CD14-positive monocyte (primary cell): ENCODE measurements around the gene CDC42EP3. TPM values are rescaled to one million over a fixed set of nuclear protein-coding genes. Genes with fewer than 3 reads are reported as not detected.

Source experiments
- DNase-seq, 3 donors: peaks; one replicate each; pipeline ENCODE4 v3.0.0-alpha.2; 2011 to 2022
- H2AFZ ChIP-seq: 2 replicates; pipeline ENCODE4 v1.6.0; 2012; ENCODE audit warnings: mild to moderate bottlenecking, low read depth, low read length, inconsistent platforms; ENCODE audit not compliant: insufficient read depth, poor library complexity, severe bottlenecking
- H3K27ac ChIP-seq, 2 donors: 1 replicate in 1 of 2; 2 replicates in 1 of 2; pipeline ENCODE4 v1.5.1; 2012 to 2013; ENCODE audit warnings: low read length in 2 of 2, control low read depth in 1 of 2, inconsistent platforms in 1 of 2, low read depth in 1 of 2, mild to moderate bottlenecking in 1 of 2
- H3K27me3 ChIP-seq, 2 donors: one replicate each; pipeline versions ENCODE4 v1.6.0 to v1.6.1; 2011 to 2013; ENCODE audit warnings: low read length in 2 of 2; ENCODE audit not compliant: control insufficient read depth in 2 of 2, insufficient read depth in 2 of 2
- H3K36me3 ChIP-seq, 2 donors: replicated peaks in 1 of 2; 1 replicate in 1 of 2; 2 replicates in 1 of 2; pipeline versions ENCODE4 v1.5.1 to v1.6.1; 2012 to 2013; ENCODE audit warnings: low read length in 2 of 2, control low read depth in 1 of 2, inconsistent platforms in 1 of 2, mild to moderate bottlenecking in 1 of 2; ENCODE audit not compliant: insufficient read depth in 2 of 2, control insufficient read depth in 1 of 2
- H3K4me1 ChIP-seq, 2 donors: 1 replicate in 1 of 2; 2 replicates in 1 of 2; pipeline versions ENCODE4 v1.5.1 to v1.6.1; 2012 to 2013; ENCODE audit warnings: low read length in 2 of 2, control low read depth in 1 of 2, inconsistent platforms in 1 of 2, mild to moderate bottlenecking in 1 of 2, moderate library complexity in 1 of 2; ENCODE audit not compliant: insufficient read depth in 2 of 2, control insufficient read depth in 1 of 2
- H3K4me2 ChIP-seq: replicated peaks from 2 replicates; pipeline ENCODE3; 2012; ENCODE audit warnings: low read length, moderate library complexity, mild to moderate bottlenecking; ENCODE audit not compliant: poor library complexity, severe bottlenecking; ENCODE audit errors: extremely low read depth
- H3K4me3 ChIP-seq, 3 experiments: fragments of 200-600 bp in 1 of 3; sonication (generic) in 1 of 3; replicated peaks in 1 of 3; 1 replicate in 2 of 3; 2 replicates in 1 of 3; pipeline ENCODE4 v1.5.1; 2011 to 2013; ENCODE audit warnings: low read length in 3 of 3, mild to moderate bottlenecking in 3 of 3, control low read depth in 2 of 3, low read depth in 2 of 3, inconsistent platforms in 1 of 3, moderate library complexity in 1 of 3
- H3K79me2 ChIP-seq: 2 replicates; pipeline ENCODE4 v1.6.0; 2012; ENCODE audit warnings: mild to moderate bottlenecking, control low read depth, inconsistent platforms, low read length, moderate library complexity; ENCODE audit not compliant: insufficient read depth
- H3K9ac ChIP-seq: 2 replicates; pipeline ENCODE4 v1.6.0; 2017; ENCODE audit warnings: low read length, mild to moderate bottlenecking; ENCODE audit not compliant: insufficient read depth, poor library complexity, severe bottlenecking
- H3K9me3 ChIP-seq, 2 donors: replicated peaks in 1 of 2; 1 replicate in 1 of 2; 2 replicates in 1 of 2; pipeline versions ENCODE4 v1.5.1 to v1.6.1; 2012 to 2013; ENCODE audit warnings: low read length in 2 of 2, control low read depth in 1 of 2; ENCODE audit not compliant: control insufficient read depth in 1 of 2, insufficient read depth in 1 of 2
- H4K20me1 ChIP-seq: 2 replicates; pipeline ENCODE4 v1.6.0; 2012; ENCODE audit warnings: mild to moderate bottlenecking, low read length, control low read depth, moderate library complexity; ENCODE audit not compliant: insufficient read depth
- H3K27ac Mint-ChIP-seq, 7 donors: one replicate each; pipeline ENCODE4 v1.8.0; 2020; ENCODE audit warnings: mild to moderate bottlenecking in 7 of 7, mixed read lengths in 7 of 7, moderate library complexity in 6 of 7, inconsistent platforms in 2 of 7
- H3K27me3 Mint-ChIP-seq, 3 donors: one replicate each; pipeline ENCODE4 v1.8.0; 2021 to 2022; ENCODE audit warnings: low read depth in 3 of 3, mild to moderate bottlenecking in 3 of 3, mixed read lengths in 3 of 3, moderate library complexity in 3 of 3, inconsistent platforms in 1 of 3
- H3K36me3 Mint-ChIP-seq, 2 donors: one replicate each; pipeline ENCODE4 v1.8.0; 2020; ENCODE audit warnings: mixed read lengths in 2 of 2, inconsistent platforms in 1 of 2, mild to moderate bottlenecking in 1 of 2
- H3K4me1 Mint-ChIP-seq: one replicate; pipeline ENCODE4 v1.8.0; 2020; ENCODE audit warnings: mild to moderate bottlenecking, mixed read lengths
- H3K4me3 Mint-ChIP-seq, 2 donors: one replicate each; pipeline ENCODE4 v1.8.0; 2020; ENCODE audit warnings: mild to moderate bottlenecking in 2 of 2, mixed read lengths in 2 of 2, moderate library complexity in 1 of 2
- H3K9me3 Mint-ChIP-seq, 7 donors: one replicate each; pipeline ENCODE4 v1.8.0; 2020 to 2022; ENCODE audit warnings: mixed read lengths in 7 of 7, mild to moderate bottlenecking in 6 of 7, moderate library complexity in 6 of 7, inconsistent platforms in 2 of 7
- CTCF ChIP-seq: fragments of 200-600 bp; IDR thresholded peaks from one replicate; pipeline ENCODE4 v1.8.0; 2022; ENCODE audit warnings: antibody characterized with exemption, mild to moderate bottlenecking
- WGBS: methylation state at CpG from one replicate; pipeline ENCODE4 v1.1.5; 2013; ENCODE audit warnings: missing lambda C conversion rate; ENCODE audit not compliant: insufficient coverage; 5-methylcytosine and 5-hydroxymethylcytosine counted together
- intact Hi-C, 2 donors: fragments of 100-400 bp; cut with micrococcal nuclease; formaldehyde crosslinking; loops; one replicate each; pipeline versions ENCODE4 v1.15.0 to v1.15.1; 2023
- polyA plus RNA-seq, 3 donors: library from polyadenylated mRNA; depleted of rRNA in 1 of 3; unstranded in 2 of 3; stranded (reverse) in 1 of 3; fragments of 300-500 nt in 2 of 3; fragments of >200 nt in 1 of 3; fragmentation: Illumina TruSeq in 2 of 3; gene quantifications; 1 replicate in 2 of 3; 2 replicates in 1 of 3; pipeline ENCODE4 v1.2.3, GENCODE V29; 2012 to 2021

Gene CDC42EP3
- polyA plus RNA-seq, 3 donors: 179 to 272 (median 249) TPM

DNA sequence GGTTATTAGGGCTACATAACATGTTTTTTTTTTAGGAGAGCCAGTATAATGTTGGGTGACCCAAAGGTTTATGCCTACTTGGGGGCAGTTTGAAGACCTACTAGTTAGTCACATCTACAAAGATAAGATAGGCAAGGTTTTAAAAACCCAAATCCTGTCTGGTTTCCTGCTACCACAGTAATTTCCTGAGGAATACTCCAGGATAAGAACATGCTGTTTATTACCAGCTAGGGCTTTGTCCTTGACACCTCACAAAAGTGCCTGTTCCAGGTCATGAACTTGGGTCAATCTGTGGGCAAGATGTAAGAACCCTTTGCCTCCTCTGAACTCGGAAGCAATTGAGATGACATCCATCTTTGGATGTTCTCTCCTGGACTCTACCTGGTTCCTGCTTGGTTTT, 38.2 kb downstream of the CDC42EP3 start:
- H3K4me1 Mint-ChIP-seq: peaks cover 55% of the 10 kb centered on the region
- H3K4me3 ChIP-seq: no peak overlapping the region
- peaks cover 0 to 5% (median 3%) of the 10 kb centered on the region in 3 donors for H3K27me3 Mint-ChIP-seq
- peaks cover 0 to 4% (median 0%) of the 10 kb centered on the region in 7 donors for H3K9me3 Mint-ChIP-seq
- H3K4me3 Mint-ChIP-seq: no peak overlapping the region
- no peak overlapping the region for H3K4me2 ChIP-seq
- peaks cover 48 to 55% of the 10 kb centered on the region in 2 donors for H3K4me1 ChIP-seq
- H3K27ac ChIP-seq: no peak overlapping the region
- no CpG with 5 or more reads among the region's 1 CpG for WGBS
- no peak overlapping the region for H2AFZ ChIP-seq
- H3K9ac ChIP-seq: no peak overlapping the region
- H3K9me3 ChIP-seq: no peaks in the 10 kb centered on the region
- TF ChIP-seq CTCF: no peak
- no peaks in the 10 kb centered on the region for H3K27me3 ChIP-seq
- H3K36me3 Mint-ChIP-seq: peaks cover 11 to 14% of the 10 kb centered on the region in 2 donors
- peak overlapping the region in 4 of 7 donors; percentile 6 to 99 (median 76) for H3K27ac Mint-ChIP-seq
- H3K36me3 ChIP-seq: no peaks in the 10 kb centered on the region
- intact Hi-C loops: loop anchor here in 1 of 2 donors (5.0 to 10.0 kb wide), 2 partner anchors 192 to 221 kb away; no protein-coding TSS in a partner anchor
- H3K79me2 ChIP-seq: peaks cover 8% of the 10 kb centered on the region
- DNase-seq: no peak
- no peaks in the 10 kb centered on the region for H4K20me1 ChIP-seq

DNA sequence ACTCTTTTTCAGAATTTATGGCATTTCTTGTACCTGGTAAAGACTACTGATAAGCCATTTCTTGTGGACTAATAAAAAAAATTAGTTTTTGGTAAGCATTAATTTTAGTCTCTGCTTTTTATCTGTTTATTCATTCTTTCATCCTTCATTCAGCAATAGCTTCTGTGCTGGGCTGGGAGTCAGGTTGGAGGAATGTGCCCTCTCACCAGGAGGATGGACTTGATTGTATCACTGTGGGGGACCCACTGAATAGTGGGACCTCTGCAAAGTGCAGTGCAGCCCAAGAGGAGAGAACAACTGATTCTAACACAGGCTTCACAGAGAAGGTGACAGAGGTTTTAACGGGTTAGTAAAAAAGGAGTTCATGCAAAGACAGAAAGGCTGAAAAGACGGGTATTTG, 39.1 kb downstream of the CDC42EP3 start:
- DNase-seq: no peak
- Mint-ChIP-seq H3K36me3 (peaks cover 11 to 14% of the 10 kb centered on the region in 2 donors), H3K27ac (no peak overlapping the region), H3K4me3 (peak overlapping the region in 1 of 2 donors; percentile 2), H3K27me3 (peaks cover 0 to 5% (median 3%) of the 10 kb centered on the region in 3 donors), H3K4me1 (peaks cover 46% of the 10 kb centered on the region), H3K9me3 (peaks cover 0 to 4% (median 0%) of the 10 kb centered on the region in 7 donors)
- Histone ChIP-seq H3K4me1 (peaks cover 39 to 49% of the 10 kb centered on the region in 2 donors), H4K20me1 (no peaks in the 10 kb centered on the region), H3K9ac (no peak overlapping the region), H2AFZ (no peak overlapping the region), H3K4me2 (no peak overlapping the region), H3K79me2 (peaks cover 8% of the 10 kb centered on the region), H3K27me3 (no peaks in the 10 kb centered on the region), H3K36me3 (no peaks in the 10 kb centered on the region), H3K9me3 (no peaks in the 10 kb centered on the region), H3K27ac (no peak overlapping the region), H3K4me3 (no peak overlapping the region)
- intact Hi-C loops: loop anchor here in 1 of 2 donors (5.0 to 10.0 kb wide), 2 partner anchors 192 to 220 kb away; no protein-coding TSS in a partner anchor
- 100% methylated on average over 2 of the region's 2 CpGs for WGBS
- no peak for TF ChIP-seq CTCF
